Uterus (tissue), 4 donors: ENCODE data around the gene CD302. TPM values are rescaled to one million over a fixed set of nuclear protein-coding genes. Genes with fewer than 3 reads are reported as not detected.

Source experiments
- DNase-seq, 2 donors: peaks; one replicate each; pipeline ENCODE4 v3.0.0-alpha.2; 2019 to 2020
- H3K27ac ChIP-seq, 2 donors: fragments of 200-600 bp; sonication (generic); 1 replicate in 1 of 2; 2 replicates in 1 of 2; pipeline ENCODE4 v1.5.1; 2016 to 2018
- H3K27me3 ChIP-seq, 2 donors: fragments of 200-600 bp; sonication (generic); one replicate each; pipeline ENCODE4 v1.5.1; 2018 to 2019; ENCODE audit warnings: control low read depth in 1 of 2
- H3K36me3 ChIP-seq, 2 donors: fragments of 200-600 bp; sonication (generic); one replicate each; pipeline ENCODE4 v1.5.1; 2019; ENCODE audit warnings: control low read depth in 1 of 2
- H3K4me1 ChIP-seq, 2 donors: fragments of 200-600 bp; sonication (generic); one replicate each; pipeline ENCODE4 v1.5.1; 2018 to 2019; ENCODE audit warnings: control low read depth in 1 of 2
- H3K4me3 ChIP-seq, 2 donors: fragments of 200-600 bp; sonication (generic); 1 replicate in 1 of 2; 2 replicates in 1 of 2; pipeline ENCODE4 v1.5.1; 2018 to 2019; ENCODE audit warnings: mild to moderate bottlenecking in 1 of 2
- H3K9me3 ChIP-seq, 2 donors: fragments of 200-600 bp; sonication (generic); one replicate each; pipeline ENCODE4 v1.5.1; 2019; ENCODE audit warnings: control low read depth in 1 of 2
- CTCF ChIP-seq, 4 experiments: fragments of 200-600 bp in 2 of 4; fragments of 450-650 bp in 2 of 4; sonication (generic) in 2 of 4; IDR thresholded peaks; one replicate each; pipeline ENCODE4 v1.5.1; 2016 to 2019; ENCODE audit warnings: antibody characterized with exemption in 4 of 4, mild to moderate bottlenecking in 2 of 4, moderate library complexity in 1 of 4
- POLR2A ChIP-seq, 2 donors: fragments of 450-650 bp; IDR thresholded peaks; one replicate each; pipeline ENCODE4 v1.6.1; 2016; ENCODE audit warnings: antibody characterized with exemption in 2 of 2, mild to moderate bottlenecking in 1 of 2, moderate library complexity in 1 of 2
- intact Hi-C: fragments of 100-400 bp; cut with DNase I; formaldehyde crosslinking; loops from one replicate; pipeline ENCODE4 v1.15.1; 2023; ENCODE audit warnings: low total_unique reads
- total RNA-seq, 4 donors: library from RNA; depleted of rRNA in 3 of 4; stranded (reverse); fragments of >200 nt in 3 of 4; gene quantifications; one replicate each; pipeline versions ENCODE4 v1.1.0 to v1.2.4, GENCODE V29; 2014 to 2023
- donor health status: DM: yes; HTN: yes; CAD: no.

CD302 gene
- total RNA-seq, 4 donors from 2014 or later: 31.8 to 103 (median 45.5) TPM

GRCh38 chr2:159802673-159803072, 4.7 kb upstream of the CD302 start:
- no peak for TF ChIP-seq CTCF (IDR thresholded peaks at IDR 0.05)
- TF ChIP-seq POLR2A (IDR thresholded peaks at IDR 0.05): no peak
- Histone ChIP-seq H3K4me1 (no peaks in the 10 kb centered on the region), H3K36me3 (no peaks in the 10 kb centered on the region), H3K9me3 (no peaks in the 10 kb centered on the region), H3K4me3 (no peak overlapping the region), H3K27ac (no peak overlapping the region), H3K27me3 (no peaks in the 10 kb centered on the region)
- DNase-seq: no peak
- intact Hi-C loops: no loop called here

GRCh38 chr2:159799833-159800232, 1.8 kb upstream of the CD302 start:
- Histone ChIP-seq H3K36me3 (no peaks in the 10 kb centered on the region), H3K27me3 (no peaks in the 10 kb centered on the region), H3K9me3 (no peaks in the 10 kb centered on the region), H3K4me3 (no peak overlapping the region), H3K27ac (no peak overlapping the region), H3K4me1 (no peaks in the 10 kb centered on the region)
- no peak for DNase-seq
- no peak for TF ChIP-seq CTCF (IDR thresholded peaks at IDR 0.05)
- TF ChIP-seq POLR2A (IDR thresholded peaks at IDR 0.05): no peak
- intact Hi-C loops: no loop called here

- no peak for TF ChIP-seq POLR2A (IDR thresholded peaks at IDR 0.05)
- no peak for TF ChIP-seq CTCF (IDR thresholded peaks at IDR 0.05)
- H3K36me3 ChIP-seq: no peaks in the 10 kb centered on the region
- peak overlapping the region; percentile 68 to 73 for H3K4me3 ChIP-seq
- no peak for DNase-seq
- intact Hi-C loops: no loop called here
- H3K9me3 ChIP-seq: no peaks in the 10 kb centered on the region
- no peaks in the 10 kb centered on the region for H3K4me1 ChIP-seq
- H3K27me3 ChIP-seq: no peaks in the 10 kb centered on the region
- peak overlapping the region; percentile 75 to 80 for H3K27ac ChIP-seq
Measured at GRCh38 chr2:159798376-159798725, 343 bp upstream of the CD302 start.

- Histone ChIP-seq H3K4me1 (no peaks in the 10 kb centered on the region), H3K27me3 (no peaks in the 10 kb centered on the region), H3K4me3 (peak overlapping the region; percentile 68 to 73), H3K27ac (peak overlapping the region; percentile 75 to 80), H3K9me3 (no peaks in the 10 kb centered on the region), H3K36me3 (no peaks in the 10 kb centered on the region)
- TF ChIP-seq CTCF (IDR thresholded peaks at IDR 0.05) (no peak), POLR2A (IDR thresholded peaks at IDR 0.05) (no peak)
- no peak for DNase-seq
- intact Hi-C loops: no loop called here
Measured at GRCh38 chr2:159797225-159797542, 824 bp downstream of the CD302 start.

GRCh38 chr2:159795841-159796690, 1.9 kb downstream of the CD302 start:
- intact Hi-C loops: no loop called here
- TF ChIP-seq POLR2A (IDR thresholded peaks at IDR 0.05): no peak
- TF ChIP-seq CTCF (IDR thresholded peaks at IDR 0.05): no peak
- no peaks in the 10 kb centered on the region for H3K4me1 ChIP-seq
- H3K4me3 ChIP-seq: no peak overlapping the region
- H3K9me3 ChIP-seq: no peaks in the 10 kb centered on the region
- no peak for DNase-seq
- no peaks in the 10 kb centered on the region for H3K36me3 ChIP-seq
- peak overlapping the region in 1 of 2 donors; percentile 80 for H3K27ac ChIP-seq
- H3K27me3 ChIP-seq: no peaks in the 10 kb centered on the region
